SH-SY5Y (cell line): ENCODE data around the gene DNAJC3.
A peak's percentile ranks its signal among the peaks of the same experiment; 100 is the strongest.

Source experiments
- GATA2 ChIP-seq: IDR thresholded peaks from 2 replicates; pipeline ENCODE4 v1.6.1; 2011; ENCODE audit warnings: mild to moderate bottlenecking, low read depth, low read length
- GATA3 ChIP-seq: IDR thresholded peaks from 2 replicates; pipeline ENCODE4 v1.6.1; 2011; ENCODE audit warnings: low read depth, mild to moderate bottlenecking, low read length, moderate library complexity

DNAJC3 gene

DNA sequence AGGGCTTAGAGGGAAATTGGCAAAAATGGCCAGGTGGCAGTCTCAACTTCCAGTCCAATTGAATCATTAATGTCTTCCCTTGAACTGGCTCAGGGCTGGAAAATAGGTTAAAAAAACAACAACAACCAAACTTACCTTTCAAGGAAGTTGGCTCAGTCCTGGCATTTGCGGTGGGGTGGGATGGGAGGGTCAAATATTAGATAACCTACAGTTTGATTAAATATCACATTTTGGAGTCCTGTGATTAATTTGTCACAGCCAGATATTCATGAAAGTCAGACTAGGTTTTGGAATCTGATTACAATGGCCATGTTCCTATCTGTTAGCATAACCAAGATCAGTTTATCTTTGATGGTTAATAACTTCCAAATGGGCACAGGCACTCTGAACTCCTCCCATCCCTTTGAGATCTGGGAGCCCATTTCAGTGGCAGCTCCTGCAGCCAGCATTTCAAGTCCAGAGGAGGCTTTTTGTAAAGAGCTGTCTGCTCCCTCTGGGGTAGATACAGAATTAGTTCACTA is 24.6 kb upstream of the DNAJC3 start:
- TF ChIP-seq GATA3: peak; percentile 67
- TF ChIP-seq GATA2: peak; percentile 64

DNA sequence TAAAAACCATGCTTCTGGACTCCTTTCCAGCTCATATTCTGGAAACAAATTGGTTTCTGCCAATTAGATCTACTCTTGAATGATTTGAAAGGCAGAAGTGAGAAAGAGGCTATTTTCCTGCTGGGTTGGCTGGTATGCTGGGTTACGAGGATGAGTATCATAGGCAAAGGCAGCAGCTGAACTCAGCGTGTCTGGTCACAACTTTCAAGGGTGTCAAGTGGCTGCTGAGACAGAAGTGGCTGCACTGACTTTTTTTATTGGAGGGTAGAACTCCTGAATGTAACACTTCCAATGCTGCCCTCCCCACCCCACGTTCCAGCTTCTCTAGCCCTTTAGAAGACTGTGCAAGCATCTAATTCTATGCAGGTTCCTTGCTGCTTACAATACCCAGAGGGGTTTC is 24.1 kb upstream of the DNAJC3 start:
- TF ChIP-seq GATA2 (no peak), GATA3 (no peak; the same call in 1 of the 2 replicates)

DNA sequence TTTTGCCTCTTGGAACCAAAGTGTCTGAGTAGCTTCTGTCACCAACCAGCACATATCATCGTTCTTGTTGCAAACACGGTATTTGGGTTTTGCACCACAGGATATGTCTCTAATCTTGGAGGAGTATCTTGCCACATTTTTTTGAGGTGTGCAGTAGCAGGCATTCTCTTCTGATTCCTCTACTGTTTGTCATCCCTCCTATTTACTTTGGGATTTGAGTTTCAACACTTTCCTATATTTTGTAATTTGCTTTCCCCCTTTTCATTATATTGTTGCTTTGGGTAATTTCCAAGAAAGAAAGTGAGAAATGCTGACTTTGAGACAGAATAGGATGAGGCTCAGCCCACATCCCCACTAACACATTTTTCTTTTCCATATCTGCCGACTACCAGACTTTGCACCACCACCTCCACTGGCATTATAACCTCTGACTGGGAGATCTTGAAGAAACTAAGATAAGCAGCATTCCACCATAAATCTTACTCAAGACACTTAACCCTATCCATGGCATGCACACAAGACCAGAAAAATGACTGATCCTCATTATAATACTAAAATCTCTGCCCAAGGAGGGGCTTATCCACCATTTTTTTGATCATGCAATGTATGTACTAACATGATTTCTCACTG is 20.4 kb upstream of the DNAJC3 start:
- TF ChIP-seq GATA2 (no peak), GATA3 (no peak)

DNA sequence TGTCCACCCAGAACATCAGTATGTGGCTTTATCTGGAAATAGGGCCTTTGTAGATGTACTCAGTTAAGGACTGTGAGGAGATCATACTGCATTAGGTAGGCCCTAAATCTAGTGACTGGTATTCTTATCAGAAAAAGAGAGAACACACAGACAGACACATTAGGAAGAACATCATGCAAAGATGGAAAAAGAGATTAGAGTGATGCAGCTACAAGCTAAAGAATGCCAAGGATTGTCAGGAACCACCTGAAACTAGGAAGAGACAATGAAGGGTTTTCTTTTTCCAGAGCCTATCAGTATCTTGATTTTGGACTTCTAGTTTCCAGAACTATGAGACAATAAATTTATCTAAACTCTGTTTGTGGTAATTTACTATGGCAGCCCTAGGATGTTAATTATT is 17.4 kb upstream of the DNAJC3 start:
- peak; percentile 66; the same call in 1 of the 2 replicates for TF ChIP-seq GATA2
- 0 out of 2 replicates have a peak, but pooled peaks have one; percentile 27 for TF ChIP-seq GATA3

DNA sequence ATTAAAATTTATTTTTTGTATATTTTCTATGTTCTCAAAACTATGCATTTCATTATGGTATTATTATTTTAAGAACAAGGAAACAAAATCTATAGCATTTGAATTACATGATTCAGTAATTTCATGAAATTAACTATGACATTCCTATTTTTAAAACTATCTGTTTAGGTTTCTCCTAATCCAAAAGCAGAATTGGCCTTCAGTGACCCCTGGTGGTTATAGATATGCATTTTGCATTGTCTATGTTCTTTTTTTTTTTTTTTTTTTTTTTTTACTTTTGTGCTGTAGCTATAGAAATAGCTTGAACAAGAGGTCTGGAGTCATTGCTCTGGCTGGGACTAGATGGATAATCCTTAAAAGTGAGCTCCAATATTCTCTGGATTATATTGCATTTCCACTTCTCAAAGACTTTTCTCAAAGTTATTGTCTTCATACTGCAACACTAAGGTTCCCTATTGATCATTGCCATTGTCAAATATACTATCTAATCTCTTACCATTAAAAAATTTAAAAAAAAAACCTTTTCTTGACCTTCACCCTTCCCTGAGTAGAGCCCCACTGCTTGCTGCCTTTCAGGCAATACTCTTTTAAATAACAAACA is 15.9 kb upstream of the DNAJC3 start:
- no peak for TF ChIP-seq GATA3
- TF ChIP-seq GATA2: no peak

DNA sequence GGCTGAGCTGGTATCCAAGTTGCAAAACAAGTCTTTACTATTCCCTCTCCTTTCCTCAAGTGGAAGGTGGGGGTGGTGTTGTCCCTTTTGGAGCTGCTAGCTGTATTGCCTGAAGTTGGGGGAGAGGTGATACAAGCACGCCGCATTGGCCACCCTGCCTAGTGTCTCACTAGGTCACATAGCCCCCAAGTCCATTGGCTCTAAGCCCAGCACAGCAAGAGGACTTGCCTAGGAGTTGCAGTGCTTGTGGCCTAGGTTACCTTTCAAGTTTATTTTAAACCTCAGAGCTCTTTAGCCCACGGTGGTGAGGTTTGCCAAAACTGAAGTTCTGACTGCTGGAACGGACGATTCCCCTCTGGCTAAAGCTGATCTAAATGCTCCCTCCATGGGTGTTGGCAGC is 5.3 kb upstream of the DNAJC3 start:
- TF ChIP-seq GATA3 (no peak), GATA2 (no peak)

DNA sequence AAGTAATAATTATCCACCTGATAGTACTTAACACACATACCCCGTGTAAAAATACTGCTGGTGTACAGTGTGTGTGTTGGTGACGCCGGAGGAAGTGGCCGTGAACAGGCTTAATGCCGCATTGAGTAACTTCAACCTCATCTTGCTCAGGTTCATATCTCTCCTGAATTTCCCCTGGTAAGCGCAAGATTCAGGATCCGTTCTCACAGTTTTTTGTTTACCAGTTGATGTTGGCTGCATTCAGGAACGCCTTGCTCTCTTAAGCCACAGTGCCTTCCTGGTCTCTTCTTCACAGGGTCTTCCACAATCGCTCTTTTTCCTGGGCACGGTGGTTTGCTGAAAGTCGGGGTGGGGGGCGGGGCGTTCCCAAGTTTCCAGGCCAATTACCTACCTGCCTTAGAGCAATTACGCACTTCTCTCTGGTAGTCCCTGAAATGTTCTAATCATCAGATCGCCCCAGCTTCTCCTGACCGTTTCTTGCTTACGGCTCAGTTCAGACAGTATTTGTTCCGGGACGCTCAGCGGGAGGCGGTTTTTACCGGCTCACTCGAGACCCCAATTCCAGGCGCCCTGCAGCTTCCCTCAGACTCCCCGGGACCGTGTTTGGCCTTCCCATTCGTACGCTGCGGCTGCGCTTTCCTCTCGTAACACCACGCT is 706 bp upstream of the DNAJC3 start:
- TF ChIP-seq GATA3: no peak
- 0 out of 2 replicates have a peak, but pooled peaks have one; percentile 5 for TF ChIP-seq GATA2

DNA sequence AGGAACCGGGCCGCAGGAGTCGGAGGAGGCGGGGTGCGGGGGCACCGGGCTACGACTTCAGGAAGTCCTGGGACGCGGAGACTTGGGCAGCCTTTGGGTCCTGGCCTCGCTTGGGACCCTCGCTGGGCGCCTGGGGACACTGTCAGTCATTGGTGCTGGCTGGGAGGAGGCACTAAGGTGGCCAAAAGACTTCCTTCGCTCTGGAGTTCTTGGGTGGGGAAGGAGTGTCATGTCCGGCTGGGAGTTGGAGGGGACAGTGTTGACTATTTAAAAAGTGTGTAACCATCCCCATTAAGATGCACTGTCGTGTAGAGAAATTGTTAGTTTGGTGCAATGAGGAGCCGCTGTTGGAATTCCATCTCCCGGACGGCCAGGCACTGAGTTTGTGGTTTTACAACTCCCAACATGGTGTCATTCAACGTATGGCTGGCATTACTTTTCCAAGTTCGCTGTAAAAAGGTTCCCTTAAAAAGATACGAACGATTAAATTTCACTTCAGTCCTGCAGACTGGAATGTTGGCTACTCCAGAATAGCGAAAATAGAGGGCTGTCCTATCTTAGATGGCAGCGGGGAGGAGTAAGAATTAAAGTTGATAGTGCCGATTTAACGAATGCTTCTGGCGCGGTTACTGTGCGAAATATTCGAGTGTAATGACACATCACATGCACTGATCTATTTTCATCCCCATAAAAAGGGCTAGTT is 776 bp downstream of the DNAJC3 start:
- TF ChIP-seq GATA3 (no peak), GATA2 (no peak)

DNA sequence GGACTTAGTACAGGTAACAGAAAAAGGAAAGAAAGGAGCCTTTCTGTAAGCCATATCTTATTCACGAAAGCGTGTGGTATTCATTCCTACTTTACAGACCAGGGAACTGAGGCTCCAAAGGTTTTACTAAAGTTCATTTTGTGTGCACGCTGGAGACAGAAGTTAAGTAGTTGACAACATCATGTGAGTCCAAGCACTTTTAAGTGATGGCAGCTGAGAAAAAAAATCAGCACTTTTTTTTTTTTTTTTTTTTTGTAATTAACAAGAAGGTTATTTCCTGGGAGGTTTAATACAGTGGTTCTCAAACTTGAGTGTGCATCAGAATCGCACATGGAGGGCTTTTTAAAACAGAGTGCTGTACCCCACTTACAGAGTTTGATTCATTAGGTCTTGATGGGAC is 2.0 kb downstream of the DNAJC3 start:
- TF ChIP-seq GATA3 (no peak), GATA2 (no peak)

DNA sequence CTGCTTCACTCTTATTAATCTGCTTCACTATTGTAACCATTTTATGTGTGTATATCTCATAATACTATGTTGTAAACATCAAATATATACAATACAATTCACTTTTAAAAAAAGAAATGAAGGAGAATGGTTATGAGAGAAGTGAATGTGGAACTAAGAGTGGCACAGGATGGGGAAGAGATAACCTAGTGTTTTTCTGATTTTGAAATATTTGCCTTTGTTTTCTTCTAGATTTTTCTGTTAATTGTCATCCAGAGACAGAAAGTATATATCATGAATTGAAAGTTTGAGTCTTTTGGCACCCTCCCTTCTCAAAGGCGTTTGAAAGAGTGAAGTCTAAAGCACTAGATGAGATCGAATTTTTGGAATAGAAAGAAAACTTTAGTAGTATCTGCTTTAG is 2.8 kb downstream of the DNAJC3 start:
- TF ChIP-seq GATA2 (no peak), GATA3 (no peak)

DNA sequence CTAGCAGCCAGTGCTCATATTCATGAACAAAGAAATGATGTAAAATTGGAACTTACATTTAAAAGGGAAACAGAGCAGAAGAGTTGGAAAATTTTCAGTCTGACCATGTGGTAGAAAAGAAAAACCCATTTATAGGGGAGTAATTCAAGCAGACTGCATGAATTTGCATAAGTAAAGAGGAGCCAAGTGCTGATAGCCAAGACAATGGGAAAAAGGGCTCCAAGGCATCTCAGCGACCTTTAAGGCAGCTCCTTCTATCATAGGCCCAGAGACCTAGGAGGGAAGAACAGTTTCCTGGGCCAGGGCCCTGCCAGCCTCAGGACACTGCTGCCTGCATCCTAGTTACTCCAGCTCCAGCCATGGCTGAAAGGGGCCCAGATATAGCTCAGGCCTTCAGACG is 7.5 kb downstream of the DNAJC3 start:
- TF ChIP-seq GATA3 (no peak), GATA2 (no peak)

DNA sequence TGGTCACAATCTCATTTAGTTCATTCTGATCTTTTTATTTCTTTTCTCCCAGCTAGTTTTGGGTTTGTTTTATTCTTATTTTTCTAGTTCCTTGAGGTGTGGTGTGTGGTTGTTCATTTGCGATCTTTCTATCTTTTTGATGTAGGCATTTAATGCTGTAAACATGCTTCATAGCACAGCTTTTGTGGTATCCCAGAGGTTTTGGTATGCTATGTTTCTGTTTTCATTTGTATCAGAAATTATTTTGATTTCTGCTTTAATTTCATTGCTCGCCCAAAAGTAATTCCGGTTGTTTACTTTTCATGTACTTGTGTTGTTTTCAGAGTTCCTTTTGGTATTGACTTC is 12.6 kb downstream of the DNAJC3 start:
- TF ChIP-seq GATA3: no peak
- no peak for TF ChIP-seq GATA2

DNA sequence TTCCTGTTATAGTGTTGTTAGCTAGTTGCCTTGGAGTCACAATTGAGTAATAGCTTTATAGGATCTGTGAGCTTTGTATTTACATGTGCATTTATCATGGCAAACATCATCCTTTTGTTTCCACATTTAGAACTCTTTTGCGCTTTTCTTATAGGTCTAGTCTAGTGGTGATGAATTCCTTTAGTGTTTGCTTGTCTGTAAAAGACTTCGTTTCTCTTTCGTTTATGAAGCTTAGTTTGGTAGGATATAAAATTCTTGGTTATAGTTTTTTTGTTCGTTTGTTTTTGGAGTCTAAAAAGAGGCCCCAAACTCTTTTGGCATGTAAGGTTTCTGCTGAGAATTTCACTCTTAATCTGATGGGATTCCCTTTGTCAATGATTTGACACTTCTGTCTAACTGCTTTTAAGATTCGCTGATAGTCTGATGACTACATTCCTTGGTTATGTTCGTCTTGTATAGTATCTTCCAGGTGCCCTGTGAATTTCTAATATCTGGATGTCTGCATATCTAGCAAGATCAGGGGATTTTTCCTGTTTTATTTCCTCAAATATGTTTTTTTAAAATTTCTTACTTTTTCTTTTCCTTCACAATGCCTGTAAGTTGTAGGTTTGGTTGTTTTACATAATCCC is 20.2 kb downstream of the DNAJC3 start:
- TF ChIP-seq GATA3 (no peak), GATA2 (no peak)

DNA sequence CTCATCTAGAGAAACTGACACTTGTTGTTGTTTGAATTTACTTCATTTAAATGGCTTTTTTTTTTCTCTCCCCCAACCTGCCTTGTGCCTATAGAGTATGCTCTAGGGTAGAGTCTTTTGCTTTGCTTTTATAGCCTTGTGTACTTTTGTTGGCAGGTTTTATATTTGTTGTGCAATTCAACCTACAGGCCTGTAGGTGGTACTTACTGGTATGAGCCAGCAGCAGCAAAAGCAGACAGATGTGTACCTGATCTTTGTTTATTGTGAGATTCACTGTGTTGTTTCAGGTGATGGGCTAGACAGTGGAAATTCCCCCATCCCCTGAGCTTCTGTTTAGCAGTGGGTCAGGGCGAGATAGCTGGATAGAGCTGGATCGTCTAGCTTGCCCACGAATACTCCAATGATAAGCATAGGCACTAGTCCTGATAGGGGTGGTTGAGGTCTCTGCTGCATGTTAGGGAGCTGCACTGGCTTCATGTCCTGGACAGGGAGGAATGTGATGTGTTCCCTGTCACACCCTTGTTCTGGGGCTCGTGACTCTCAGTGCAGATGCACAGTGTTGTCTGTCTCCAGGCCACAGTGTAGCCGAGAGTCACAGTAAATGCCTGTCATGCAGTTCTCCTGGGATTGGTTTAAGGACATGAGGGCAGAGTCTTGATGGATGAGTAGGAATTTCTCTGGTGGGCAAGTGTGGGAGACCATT is 21.3 kb downstream of the DNAJC3 start:
- no peak for TF ChIP-seq GATA3
- TF ChIP-seq GATA2: no peak
